22Rv1 (cell line): ENCODE results near the gene SLC35B4.

ENCODE experiments used
- ZFX ChIP-seq: fragments of 450-650 bp; IDR thresholded peaks from 2 replicates; pipeline ENCODE4 v1.6.1; 2017; ENCODE audit warnings: antibody characterized with exemption, borderline replicate concordance
- TF ChIP-seq, protein P1 (sequence below): fragments of 450-650 bp; IDR thresholded peaks from 2 replicates; pipeline ENCODE4 v1.5.1; 2017; ENCODE audit warnings: mild to moderate bottlenecking

DNA sequence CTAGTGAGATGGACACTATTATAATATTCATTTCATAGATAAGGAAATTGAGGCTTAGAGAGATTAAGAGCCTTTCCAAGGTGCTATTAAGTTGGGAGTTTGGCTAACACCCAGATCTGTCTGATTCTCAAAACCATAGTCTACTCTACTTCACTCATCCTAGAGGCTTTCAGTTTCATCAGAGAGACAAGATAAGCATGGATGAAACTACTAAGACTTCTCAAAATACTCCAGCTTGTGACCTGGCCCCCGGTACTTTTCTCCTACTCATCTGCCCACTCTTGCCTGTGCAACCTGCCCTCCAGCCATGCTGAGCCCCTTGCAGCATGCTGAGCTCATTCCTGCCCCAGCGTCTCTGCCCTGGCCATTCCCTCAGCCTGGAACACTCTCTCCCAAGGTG is 12.2 kb upstream of the SLC35B4 start:
- TF ChIP-seq, protein P1, sequence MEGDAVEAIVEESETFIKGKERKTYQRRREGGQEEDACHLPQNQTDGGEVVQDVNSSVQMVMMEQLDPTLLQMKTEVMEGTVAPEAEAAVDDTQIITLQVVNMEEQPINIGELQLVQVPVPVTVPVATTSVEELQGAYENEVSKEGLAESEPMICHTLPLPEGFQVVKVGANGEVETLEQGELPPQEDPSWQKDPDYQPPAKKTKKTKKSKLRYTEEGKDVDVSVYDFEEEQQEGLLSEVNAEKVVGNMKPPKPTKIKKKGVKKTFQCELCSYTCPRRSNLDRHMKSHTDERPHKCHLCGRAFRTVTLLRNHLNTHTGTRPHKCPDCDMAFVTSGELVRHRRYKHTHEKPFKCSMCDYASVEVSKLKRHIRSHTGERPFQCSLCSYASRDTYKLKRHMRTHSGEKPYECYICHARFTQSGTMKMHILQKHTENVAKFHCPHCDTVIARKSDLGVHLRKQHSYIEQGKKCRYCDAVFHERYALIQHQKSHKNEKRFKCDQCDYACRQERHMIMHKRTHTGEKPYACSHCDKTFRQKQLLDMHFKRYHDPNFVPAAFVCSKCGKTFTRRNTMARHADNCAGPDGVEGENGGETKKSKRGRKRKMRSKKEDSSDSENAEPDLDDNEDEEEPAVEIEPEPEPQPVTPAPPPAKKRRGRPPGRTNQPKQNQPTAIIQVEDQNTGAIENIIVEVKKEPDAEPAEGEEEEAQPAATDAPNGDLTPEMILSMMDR: no peak
- no peak for TF ChIP-seq ZFX
